Loucy (cell line): ENCODE measurements around the gene PLCG2.

Experiments
- H2AFZ ChIP-seq: fragments of 200-600 bp; sonication (generic); 2 replicates; pipeline ENCODE4 v1.6.0; 2016; ENCODE audit warnings: antibody characterized with exemption, mild to moderate bottlenecking, low read length, moderate library complexity
- H3F3A ChIP-seq: fragments of 200-600 bp; 2 replicates; pipeline ENCODE4 v1.6.0; 2016; ENCODE audit warnings: antibody characterized with exemption, low read depth, mild to moderate bottlenecking
- H3K27me3 ChIP-seq: fragments of 200-600 bp; sonication (generic); 2 replicates; pipeline ENCODE4 v1.6.1; 2014; ENCODE audit warnings: low read length, mild to moderate bottlenecking; ENCODE audit not compliant: insufficient read depth, poor library complexity, severe bottlenecking
- H3K36me3 ChIP-seq: fragments of 200-600 bp; sonication (generic); 2 replicates; pipeline ENCODE4 v1.6.1; 2016; ENCODE audit warnings: low read length; ENCODE audit not compliant: insufficient read depth
- H3K4me1 ChIP-seq: fragments of 200-600 bp; sonication (generic); 2 replicates; pipeline ENCODE4 v1.5.1; 2014; ENCODE audit warnings: low read length, mild to moderate bottlenecking; ENCODE audit not compliant: insufficient read depth, poor library complexity, severe bottlenecking
- H3K4me2 ChIP-seq: fragments of 200-600 bp; sonication (generic); 2 replicates; pipeline ENCODE4 v1.6.0; 2014; ENCODE audit warnings: antibody characterized with exemption, low read length, low read depth, mild to moderate bottlenecking; ENCODE audit not compliant: poor library complexity, severe bottlenecking
- H3K4me3 ChIP-seq: fragments of 200-600 bp; sonication (generic); 2 replicates; pipeline ENCODE4 v1.5.1; 2014; ENCODE audit warnings: low read length, mild to moderate bottlenecking, mixed read lengths; ENCODE audit not compliant: poor library complexity, severe bottlenecking
- H3K79me2 ChIP-seq: fragments of 200-600 bp; sonication (generic); 2 replicates; pipeline ENCODE4 v1.6.1; 2014; ENCODE audit warnings: low read length; ENCODE audit not compliant: insufficient read depth
- H3K9ac ChIP-seq: fragments of 200-600 bp; sonication (generic); 2 replicates; pipeline ENCODE4 v1.6.0; 2014; ENCODE audit warnings: mild to moderate bottlenecking, low read depth, low read length, moderate library complexity; ENCODE audit not compliant: poor library complexity, severe bottlenecking
- H3K9me2 ChIP-seq: fragments of 200-600 bp; sonication (generic); replicated peaks from 2 replicates; pipeline ENCODE4 v1.6.1; 2016; ENCODE audit warnings: low read depth, low read length, mixed read lengths
- H3K9me3 ChIP-seq: fragments of 200-600 bp; sonication (generic); 2 replicates; pipeline ENCODE4 v1.6.1; 2014; ENCODE audit warnings: mild to moderate bottlenecking, antibody characterized with exemption, low read length, low read depth; ENCODE audit not compliant: insufficient read depth
- H4K20me1 ChIP-seq: fragments of 200-600 bp; sonication (generic); 2 replicates; pipeline ENCODE4 v1.6.0; 2014; ENCODE audit warnings: antibody characterized with exemption, low read length, mild to moderate bottlenecking; ENCODE audit not compliant: insufficient read depth, poor library complexity, severe bottlenecking
- CTCF ChIP-seq: fragments of 200-600 bp; sonication (generic); conservative IDR thresholded peaks from 2 replicates; pipeline ENCODE4 v1.5.1; 2014; ENCODE audit warnings: mild to moderate bottlenecking, antibody characterized with exemption, low read length
- EZH2phosphoT487 ChIP-seq: fragments of 200-600 bp; IDR thresholded peaks from 2 replicates; pipeline ENCODE4 v1.6.1; 2018; ENCODE audit warnings: antibody characterized with exemption, mild to moderate bottlenecking, moderate library complexity, borderline replicate concordance

PLCG2 gene

GRCh38 chr16:81774348-81774747 lies 4.7 kb upstream of the PLCG2 start:
- Histone ChIP-seq H3K79me2 (peaks cover under 1% of the 10 kb centered on the region; the same call in 1 of the 2 replicates), H3K36me3 (no peaks in the 10 kb centered on the region), H3K9me2 (no peaks in the 10 kb centered on the region), H3K9ac (no peak overlapping the region), H3K9me3 (no peaks in the 10 kb centered on the region), H4K20me1 (no peaks in the 10 kb centered on the region), H3K4me1 (peaks cover 16% of the 10 kb centered on the region), H3F3A (no peaks in the 10 kb centered on the region), H3K4me3 (no peak overlapping the region), H2AFZ (peak overlapping the region; percentile 72; the same call in 1 of the 2 replicates), H3K4me2 (peak overlapping the region; percentile 18), H3K27me3 (no peaks in the 10 kb centered on the region)
- TF ChIP-seq EZH2phosphoT487 = no peak
- TF ChIP-seq CTCF = no peak

DNA sequence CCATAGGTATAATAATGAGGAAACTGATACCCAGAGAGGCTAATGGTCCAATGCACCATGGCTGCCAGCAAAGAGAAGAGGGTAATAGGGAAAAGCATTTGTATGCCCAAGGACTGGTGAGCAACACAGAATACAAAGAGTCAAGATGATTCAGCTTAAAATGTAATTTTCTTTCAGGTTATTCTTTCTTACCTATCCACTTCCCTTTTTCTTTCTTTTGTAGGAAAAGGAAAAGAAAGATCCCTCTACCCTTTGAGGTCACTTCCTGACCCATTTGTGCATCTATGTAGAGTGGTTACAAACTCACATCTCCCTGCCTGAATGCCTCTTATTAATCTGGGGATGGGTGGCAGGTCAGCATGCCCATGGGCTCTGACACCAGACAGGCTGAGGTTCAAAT lies 3.5 kb upstream of the PLCG2 start:
- H3K4me1 ChIP-seq = peaks cover 24% of the 10 kb centered on the region
- peak overlapping the region; percentile 57 for H2AFZ ChIP-seq
- no peak overlapping the region for H3K4me2 ChIP-seq
- H4K20me1 ChIP-seq = no peaks in the 10 kb centered on the region
- H3K79me2 ChIP-seq = peaks cover 13% of the 10 kb centered on the region; the same call in 1 of the 2 replicates
- H3K9me3 ChIP-seq = no peaks in the 10 kb centered on the region
- no peaks in the 10 kb centered on the region for H3K36me3 ChIP-seq
- H3K27me3 ChIP-seq = no peaks in the 10 kb centered on the region
- H3K9me2 ChIP-seq = no peaks in the 10 kb centered on the region
- no peak overlapping the region for H3K4me3 ChIP-seq
- no peak for TF ChIP-seq CTCF
- TF ChIP-seq EZH2phosphoT487 = no peak
- no peaks in the 10 kb centered on the region for H3F3A ChIP-seq
- H3K9ac ChIP-seq = no peak overlapping the region

GRCh38 chr16:81778231-81778630 lies 860 bp upstream of the PLCG2 start:
- H3F3A ChIP-seq = no peaks in the 10 kb centered on the region
- no peaks in the 10 kb centered on the region for H3K9me2 ChIP-seq
- no peak overlapping the region for H3K9ac ChIP-seq
- TF ChIP-seq CTCF (no peak), EZH2phosphoT487 (no peak)
- no peaks in the 10 kb centered on the region for H4K20me1 ChIP-seq
- H3K4me1 ChIP-seq = peaks cover 30% of the 10 kb centered on the region
- H2AFZ ChIP-seq = no peak overlapping the region
- peaks cover 13% of the 10 kb centered on the region; the same call in 1 of the 2 replicates for H3K79me2 ChIP-seq
- H3K4me3 ChIP-seq = peak overlapping the region; percentile 89
- H3K9me3 ChIP-seq = no peaks in the 10 kb centered on the region
- no peaks in the 10 kb centered on the region for H3K36me3 ChIP-seq
- H3K27me3 ChIP-seq = no peaks in the 10 kb centered on the region
- H3K4me2 ChIP-seq = peak overlapping the region; percentile 80
